Lower leg skin (tissue), 4 donors: Measurements from ENCODE around the gene RPRD1B. TPM values are rescaled to one million over a fixed set of nuclear protein-coding genes. Genes with fewer than 3 reads are reported as not detected.

ENCODE experiments used
- DNase-seq, 2 donors: peaks; one replicate each; pipeline ENCODE4 v3.0.0-alpha.2; 2019; ENCODE audit warnings: low spot score in 2 of 2
- H3K4me3 ChIP-seq: fragments of 200-600 bp; sonication (generic); 2 replicates; pipeline ENCODE4 v1.5.1; 2017; ENCODE audit warnings: mild to moderate bottlenecking, low read depth; ENCODE audit not compliant: poor library complexity, severe bottlenecking
- CTCF ChIP-seq, 3 donors: fragments of 450-650 bp; IDR thresholded peaks; one replicate each; pipeline ENCODE4 v1.5.1; 2016; ENCODE audit warnings: antibody characterized with exemption in 3 of 3, mild to moderate bottlenecking in 3 of 3, moderate library complexity in 2 of 3
- POLR2A ChIP-seq, 2 donors: fragments of 450-650 bp; IDR thresholded peaks; one replicate each; pipeline ENCODE4 v1.6.1; 2016 to 2017; ENCODE audit warnings: antibody characterized with exemption in 2 of 2, mild to moderate bottlenecking in 1 of 2, moderate library complexity in 1 of 2
- WGBS, 2 donors: methylation state at CpG; one replicate each; pipeline ENCODE4 v1.1.5; 2018; 5-methylcytosine and 5-hydroxymethylcytosine counted together
- intact Hi-C: fragments of 100-400 bp; cut with DNase I; formaldehyde crosslinking; loops from one replicate; pipeline ENCODE4 v1.15.0; 2023; ENCODE audit warnings: low total_unique reads
- total RNA-seq, 4 donors: library from RNA; depleted of rRNA; stranded (reverse); fragments of >200 nt; gene quantifications; one replicate each; pipeline ENCODE4 v1.1.0, GENCODE V29; 2016

Gene RPRD1B
- total RNA-seq, 4 donors from 2014 or later: 16.3 to 37.5 (median 22.9) TPM

- no peak for TF ChIP-seq CTCF (IDR thresholded peaks at IDR 0.05)
- no peak for TF ChIP-seq POLR2A (IDR thresholded peaks at IDR 0.05)
- H3K4me3 ChIP-seq: no peak overlapping the region
- peak in 1 of 2 donors; percentile 73 for DNase-seq
- 69 to 79% methylated on average over 7 of the region's 7 CpGs for WGBS, 2 donors
- intact Hi-C loops: no loop called here
Observed at GRCh38 chr20:38126146-38126921, 92.8 kb downstream of the RPRD1B start.

- TF ChIP-seq POLR2A (IDR thresholded peaks at IDR 0.05) (no peak), CTCF (IDR thresholded peaks at IDR 0.05) (no peak)
- DNase-seq: peak; percentile 35 to 70
- no peak overlapping the region for H3K4me3 ChIP-seq
- WGBS, 2 donors: 37 to 43% methylated on average over 12 of the region's 12 CpGs
- intact Hi-C loops: no loop called here
Observed at GRCh38 chr20:38126932-38127621, 93.5 kb downstream of the RPRD1B start.

- no peak for TF ChIP-seq POLR2A (IDR thresholded peaks at IDR 0.05)
- TF ChIP-seq CTCF (IDR thresholded peaks at IDR 0.05): no peak
- no peak overlapping the region for H3K4me3 ChIP-seq
- intact Hi-C loops: no loop called here
- peak in 1 of 2 donors; percentile 34 for DNase-seq
- WGBS, 2 donors: 89 to 92% methylated on average over 9 of the region's 9 CpGs
Observed at GRCh38 chr20:38127920-38128528, 94.5 kb downstream of the RPRD1B start.

GRCh38 chr20:38128691-38129090 is 95.1 kb downstream of the RPRD1B start:
- intact Hi-C loops: no loop called here
- 100% methylated on average over 2 of the region's 2 CpGs for WGBS, 2 donors
- peak in 1 of 2 donors; percentile 69 for DNase-seq
- no peak overlapping the region for H3K4me3 ChIP-seq
- no peak for TF ChIP-seq CTCF (IDR thresholded peaks at IDR 0.05)
- no peak for TF ChIP-seq POLR2A (IDR thresholded peaks at IDR 0.05)

- no peak overlapping the region for H3K4me3 ChIP-seq
- TF ChIP-seq CTCF (IDR thresholded peaks at IDR 0.05): no peak
- TF ChIP-seq POLR2A (IDR thresholded peaks at IDR 0.05): no peak
- intact Hi-C loops: no loop called here
- DNase-seq: peak in 1 of 2 donors; percentile 59
- WGBS, 2 donors: 95 to 100% methylated on average over 6 of the region's 6 CpGs
Observed at GRCh38 chr20:38129248-38129865, 95.8 kb downstream of the RPRD1B start.
